ENCODE results near the gene CHST5. TPM values are rescaled to one million over a fixed set of nuclear protein-coding genes. Genes with fewer than 3 reads are reported as not detected.

Gene CHST5
- total RNA-seq, 1 experiment from 2014 or later: 1.3 TPM

DNA sequence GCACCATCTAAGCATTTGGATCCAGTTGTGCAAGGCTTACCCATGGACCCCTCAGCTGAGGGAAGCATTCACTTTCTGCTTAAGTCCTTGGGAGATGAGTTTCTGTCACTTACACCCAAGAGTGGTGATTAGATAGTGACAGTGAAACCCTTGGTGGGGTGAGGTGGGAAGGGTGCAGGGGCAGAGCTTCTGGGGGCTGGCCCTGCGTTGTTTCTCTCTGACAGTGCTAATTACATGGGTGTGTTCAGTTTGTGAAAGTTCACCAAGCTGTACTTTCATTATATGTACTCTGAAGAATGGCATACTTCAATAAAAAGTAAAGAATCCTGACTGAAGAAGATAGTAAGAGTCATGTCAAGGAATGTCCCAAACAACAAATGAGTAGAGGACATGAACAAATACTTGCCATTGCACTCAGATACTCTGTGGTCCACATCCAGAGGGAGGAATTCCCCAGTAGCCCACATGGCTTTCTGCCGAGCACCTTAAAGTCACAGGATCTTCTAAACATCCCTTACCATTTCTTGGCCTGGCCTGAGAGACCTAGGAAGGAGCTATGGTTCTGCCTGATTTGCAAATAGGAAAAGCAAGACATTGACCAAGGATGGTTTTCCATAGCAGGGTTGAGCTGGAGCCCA lies 49.1 kb downstream of the CHST5 start:
- H2AFZ ChIP-seq: no peak overlapping the region
- no peak for DNase-seq
- intact Hi-C loops (cut with micrococcal nuclease; ENCODE audit: unreplicated experiment): no loop called here
- TF ChIP-seq, protein P1, sequence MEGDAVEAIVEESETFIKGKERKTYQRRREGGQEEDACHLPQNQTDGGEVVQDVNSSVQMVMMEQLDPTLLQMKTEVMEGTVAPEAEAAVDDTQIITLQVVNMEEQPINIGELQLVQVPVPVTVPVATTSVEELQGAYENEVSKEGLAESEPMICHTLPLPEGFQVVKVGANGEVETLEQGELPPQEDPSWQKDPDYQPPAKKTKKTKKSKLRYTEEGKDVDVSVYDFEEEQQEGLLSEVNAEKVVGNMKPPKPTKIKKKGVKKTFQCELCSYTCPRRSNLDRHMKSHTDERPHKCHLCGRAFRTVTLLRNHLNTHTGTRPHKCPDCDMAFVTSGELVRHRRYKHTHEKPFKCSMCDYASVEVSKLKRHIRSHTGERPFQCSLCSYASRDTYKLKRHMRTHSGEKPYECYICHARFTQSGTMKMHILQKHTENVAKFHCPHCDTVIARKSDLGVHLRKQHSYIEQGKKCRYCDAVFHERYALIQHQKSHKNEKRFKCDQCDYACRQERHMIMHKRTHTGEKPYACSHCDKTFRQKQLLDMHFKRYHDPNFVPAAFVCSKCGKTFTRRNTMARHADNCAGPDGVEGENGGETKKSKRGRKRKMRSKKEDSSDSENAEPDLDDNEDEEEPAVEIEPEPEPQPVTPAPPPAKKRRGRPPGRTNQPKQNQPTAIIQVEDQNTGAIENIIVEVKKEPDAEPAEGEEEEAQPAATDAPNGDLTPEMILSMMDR (conservative IDR thresholded peaks at IDR 0.05): no peak
- no peak for TF ChIP-seq EZH2 (IDR thresholded peaks at IDR 0.05; ENCODE audit: low read depth)
- CTCF ChIA-PET: interaction anchor here (0.5 kb wide), 1 partner anchor 293 kb away, joined by 3 read pairs; no protein-coding TSS in a partner anchor
- POLR2A ChIA-PET (ENCODE audit: unreplicated experiment): no interaction called here
- BruUV-seq (replicated peaks): no TSS peak
- no peaks in the 10 kb centered on the region for H4K20me1 ChIP-seq (ENCODE audit: insufficient read depth)
- H3F3A ChIP-seq (ENCODE audit: insufficient read depth, low read depth): peaks cover 26% of the 10 kb centered on the region
- no peaks in the 10 kb centered on the region for H3K9me2 ChIP-seq (ENCODE audit: insufficient read depth)
- no peak overlapping the region for H3K27ac ChIP-seq
- peaks cover 53% of the 10 kb centered on the region for H3K4me1 ChIP-seq (replicated peaks; ENCODE audit: insufficient read depth)
- no peak overlapping the region for H3K4me3 ChIP-seq
- H3K4me2 ChIP-seq: no peak overlapping the region
- H3K36me3 ChIP-seq (ENCODE audit: low read depth): no peaks in the 10 kb centered on the region
- H3K9me3 ChIP-seq (ENCODE audit: insufficient read depth, low read depth): no peaks in the 10 kb centered on the region
- H3K27me3 ChIP-seq (ENCODE audit: insufficient read depth, low read depth): no peaks in the 10 kb centered on the region
- H3K79me2 ChIP-seq (ENCODE audit: low read depth): no peaks in the 10 kb centered on the region

DNA sequence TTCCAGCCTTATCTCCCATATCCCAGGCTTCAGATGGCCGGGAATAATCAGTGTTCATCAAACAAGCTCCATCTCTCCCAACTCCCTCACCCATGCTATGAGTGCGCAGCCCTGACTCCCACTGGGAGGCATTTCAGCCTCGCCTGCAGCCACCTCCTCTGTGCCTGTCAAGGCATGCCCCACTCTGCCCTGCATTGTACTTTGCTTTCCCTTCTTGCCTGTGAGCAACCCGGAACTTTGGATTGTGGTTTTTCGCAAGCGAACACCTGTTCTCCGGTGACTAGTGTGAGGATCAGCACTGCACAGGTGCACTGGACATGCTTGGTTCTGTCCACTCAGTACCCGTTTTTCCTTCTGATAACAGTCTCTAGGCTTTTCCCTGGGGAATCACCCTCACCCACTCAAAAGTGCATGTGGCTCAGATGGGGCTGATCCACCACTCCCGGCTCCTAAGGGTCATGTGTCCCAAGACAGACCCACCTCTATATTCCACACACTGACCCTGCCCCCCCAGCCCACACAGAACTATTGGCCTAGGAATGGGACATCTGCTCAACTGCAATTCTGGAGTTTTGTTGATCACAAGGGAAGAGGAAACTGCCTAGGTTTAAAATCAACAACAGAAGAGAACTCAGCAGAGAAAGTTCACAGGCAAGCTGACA lies 49.8 kb downstream of the CHST5 start:
- ChIA-PET POLR2A (ENCODE audit: unreplicated experiment) (no interaction called here), CTCF (interaction anchor here (0.5 kb wide), 3 partner anchors 31 to 293 kb away, joined by 3 read pairs; no protein-coding TSS in a partner anchor)
- Histone ChIP-seq H2AFZ (no peak overlapping the region), H3K4me1 (replicated peaks; ENCODE audit: insufficient read depth) (peaks cover 47% of the 10 kb centered on the region), H4K20me1 (ENCODE audit: insufficient read depth) (no peaks in the 10 kb centered on the region), H3K9me3 (ENCODE audit: insufficient read depth, low read depth) (no peaks in the 10 kb centered on the region), H3K27ac (no peak overlapping the region), H3K36me3 (ENCODE audit: low read depth) (no peaks in the 10 kb centered on the region), H3K4me3 (no peak overlapping the region), H3F3A (ENCODE audit: insufficient read depth, low read depth) (peaks cover 20% of the 10 kb centered on the region), H3K9me2 (ENCODE audit: insufficient read depth) (no peaks in the 10 kb centered on the region), H3K4me2 (no peak overlapping the region), H3K79me2 (ENCODE audit: low read depth) (no peaks in the 10 kb centered on the region), H3K27me3 (ENCODE audit: insufficient read depth, low read depth) (no peaks in the 10 kb centered on the region)
- no TSS peak for BruUV-seq (replicated peaks)
- DNase-seq: peak in 1 of 2 experiments; percentile 78
- TF ChIP-seq EZH2 (IDR thresholded peaks at IDR 0.05; ENCODE audit: low read depth): no peak
- TF ChIP-seq, protein P1 (conservative IDR thresholded peaks at IDR 0.05): no peak
- intact Hi-C loops (cut with micrococcal nuclease; ENCODE audit: unreplicated experiment): no loop called here

DNA sequence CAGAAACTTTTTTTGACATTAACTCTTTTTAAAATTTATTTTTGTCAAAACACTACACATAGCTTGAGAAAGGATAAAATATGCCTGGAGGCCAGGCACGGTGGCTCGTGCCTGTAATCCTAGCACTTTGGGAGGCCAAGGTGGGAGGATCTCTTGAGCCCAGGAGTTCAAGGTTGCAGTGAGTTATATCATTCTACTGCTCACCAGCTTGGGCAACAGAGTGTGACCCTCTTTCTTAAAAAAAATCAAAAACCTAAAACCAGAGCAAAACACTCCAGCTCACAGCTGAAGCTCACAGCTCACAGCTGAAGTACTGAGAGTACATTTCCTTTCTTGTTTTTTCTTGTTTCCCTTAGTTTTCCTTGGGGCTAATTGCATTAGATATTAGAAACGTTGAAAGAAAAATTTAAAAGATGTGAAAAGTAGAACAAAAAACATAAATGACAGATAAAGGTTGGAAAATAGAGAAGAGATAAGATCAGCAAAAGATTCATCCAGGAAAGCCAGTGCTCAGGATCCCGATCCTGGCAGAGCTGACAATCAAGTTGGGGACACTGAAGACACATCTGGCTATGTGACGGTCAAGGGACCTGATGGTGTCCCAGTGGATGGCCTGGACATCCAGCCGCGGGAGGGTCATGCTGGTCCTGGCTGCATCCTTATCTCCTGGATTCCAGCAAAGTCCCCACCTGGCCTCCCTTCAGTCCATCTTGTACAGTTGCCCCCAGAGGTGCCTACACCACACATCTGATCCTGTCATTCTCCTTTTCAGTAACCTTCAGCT lies 50.5 kb downstream of the CHST5 start:
- BruUV-seq (replicated peaks): TSS peak; percentile 52
- H3K4me2 ChIP-seq: peak overlapping the region; percentile 75
- H4K20me1 ChIP-seq (ENCODE audit: insufficient read depth): no peaks in the 10 kb centered on the region
- no peak for DNase-seq
- no peaks in the 10 kb centered on the region for H3K27me3 ChIP-seq (ENCODE audit: insufficient read depth, low read depth)
- H3K9me2 ChIP-seq (ENCODE audit: insufficient read depth): no peaks in the 10 kb centered on the region
- intact Hi-C loops (cut with micrococcal nuclease; ENCODE audit: unreplicated experiment): no loop called here
- peaks cover 20% of the 10 kb centered on the region for H3F3A ChIP-seq (ENCODE audit: insufficient read depth, low read depth)
- no peaks in the 10 kb centered on the region for H3K9me3 ChIP-seq (ENCODE audit: insufficient read depth, low read depth)
- ChIA-PET POLR2A (ENCODE audit: unreplicated experiment) (no interaction called here), CTCF (interaction anchor here (0.5 to 1.4 kb wide), 6 partner anchors 10 to 132 kb away, joined by 3 to 4 read pairs (median 4); partner anchors contain the start of gene CHST6)
- TF ChIP-seq, protein P1 (conservative IDR thresholded peaks at IDR 0.05): no peak
- TF ChIP-seq EZH2 (IDR thresholded peaks at IDR 0.05; ENCODE audit: low read depth): no peak
- H2AFZ ChIP-seq: no peak overlapping the region
- H3K4me3 ChIP-seq: no peak overlapping the region
- H3K79me2 ChIP-seq (ENCODE audit: low read depth): no peaks in the 10 kb centered on the region
- H3K4me1 ChIP-seq (replicated peaks; ENCODE audit: insufficient read depth): peaks cover 46% of the 10 kb centered on the region
- H3K36me3 ChIP-seq (ENCODE audit: low read depth): no peaks in the 10 kb centered on the region
- peak overlapping the region; percentile 98 for H3K27ac ChIP-seq
